Measurements from ENCODE around the gene ZCCHC17.
A peak's percentile ranks its signal among the peaks of the same experiment; 100 is the strongest.

Gene ZCCHC17

GRCh38 chr1:31370565-31370964 lies 73.7 kb downstream of the ZCCHC17 start:
- POLR2A ChIA-PET = no interaction called here

DNA sequence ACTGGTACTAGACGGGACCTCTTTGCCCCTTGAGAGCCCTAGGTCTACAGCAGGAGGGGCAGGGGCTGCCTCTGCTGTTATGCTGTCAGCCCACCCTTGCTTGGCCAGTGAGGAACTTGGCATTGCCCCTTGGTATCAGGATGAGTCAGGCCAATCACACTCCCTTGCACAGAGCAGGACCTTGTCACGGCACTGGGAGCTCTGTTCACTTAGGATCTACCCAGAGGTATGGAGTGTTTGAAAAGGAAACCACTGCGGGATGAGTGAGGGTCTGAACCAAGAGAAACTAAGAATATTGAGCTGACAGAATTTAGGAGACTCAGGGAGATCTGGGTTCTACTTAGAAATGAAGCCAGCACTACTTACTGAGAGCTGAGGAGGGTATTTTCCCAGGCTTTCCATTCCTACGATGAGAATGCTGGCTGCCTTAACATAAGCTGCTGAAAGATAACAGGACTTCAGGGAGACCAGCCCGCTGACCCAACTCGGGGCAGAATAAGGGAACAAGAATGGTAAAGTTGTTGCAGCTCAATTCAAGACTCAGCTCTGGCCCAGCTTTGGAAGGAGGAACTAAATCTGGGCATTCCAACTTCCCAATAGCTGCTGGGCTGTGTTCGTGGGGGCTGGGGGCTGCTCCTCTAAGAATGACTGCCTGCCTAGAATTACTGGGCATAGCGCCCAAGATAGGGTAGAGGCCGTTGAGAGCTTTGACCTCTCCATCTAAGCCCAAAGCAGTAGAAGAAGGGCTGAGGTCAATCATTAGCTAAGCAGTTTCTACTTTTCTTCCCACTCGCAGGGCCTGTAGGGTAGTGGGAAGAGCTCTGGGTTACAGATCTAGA lies 74.5 kb downstream of the ZCCHC17 start:
- CTCF ChIA-PET = interaction anchor here (8.0 to 11.7 kb wide), 2 partner anchors 24 to 51 kb away, joined by 62 to 84 read pairs; no protein-coding TSS in a partner anchor

More at GRCh38 chr1:31370565-31370964, 73.7 kb downstream of the ZCCHC17 start:
- CTCF ChIA-PET = interaction anchor here (1.1 to 11.7 kb wide), 3 partner anchors 10 to 52 kb away, joined by 5 to 84 read pairs (median 62); no protein-coding TSS in a partner anchor
- TF ChIP-seq CTCF (IDR thresholded peaks at IDR 0.05; ENCODE audit: insufficient read depth, low read length, missing control alignments) = no peak
- no peak overlapping the region for H3K4me3 ChIP-seq (ENCODE audit: low read depth, low read length)
- DNase-seq (ENCODE audit: low read depth, low spot score) = no peak

DNA sequence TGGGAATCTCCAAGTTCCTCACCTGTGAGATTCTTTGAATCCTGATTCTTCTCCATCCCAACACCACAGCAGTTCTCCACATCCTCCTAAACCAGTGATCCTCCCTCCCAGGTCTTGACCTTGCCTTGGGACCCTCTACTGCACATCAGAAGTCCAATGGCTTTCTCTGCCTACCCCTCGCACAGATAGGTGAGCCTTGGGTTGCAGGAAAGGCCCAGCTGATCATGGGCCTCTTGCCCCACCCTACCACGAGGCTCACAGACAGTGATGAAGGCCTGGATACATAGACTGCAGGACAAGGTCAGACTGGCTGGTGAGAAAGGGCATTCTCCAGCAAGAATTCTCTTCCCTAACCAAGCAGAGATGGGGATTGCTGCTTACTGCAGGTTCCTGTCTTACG lies 75.2 kb downstream of the ZCCHC17 start:
- CTCF ChIA-PET = interaction anchor here (8.0 to 11.7 kb wide), 2 partner anchors 23 to 50 kb away, joined by 62 to 84 read pairs; no protein-coding TSS in a partner anchor
- POLR2A ChIA-PET = no interaction called here
- no peak overlapping the region for H3K4me3 ChIP-seq (ENCODE audit: low read depth, low read length)
- no peak for DNase-seq (ENCODE audit: low read depth, low spot score)
- no peak for TF ChIP-seq CTCF (IDR thresholded peaks at IDR 0.05; ENCODE audit: insufficient read depth, low read length, missing control alignments)

More for the DNA sequence above, 74.5 kb downstream of the ZCCHC17 start:
- H3K4me3 ChIP-seq (ENCODE audit: low read depth, low read length) = no peak overlapping the region
- no peak for TF ChIP-seq CTCF (IDR thresholded peaks at IDR 0.05; ENCODE audit: insufficient read depth, low read length, missing control alignments)
- DNase-seq (ENCODE audit: low read depth, low spot score) = no peak
- POLR2A ChIA-PET = interaction anchor here (0.8 kb wide), 1 partner anchor 75 kb away, joined by 3 read pairs; the partner anchor contains the start of genes SNRNP40 and ZCCHC17

- DNase-seq (ENCODE audit: low read depth, low spot score) = no peak
- H3K4me3 ChIP-seq (ENCODE audit: low read depth, low read length) = peak overlapping the region; percentile 54
- ChIA-PET POLR2A (interaction anchor here (0.7 kb wide), 1 partner anchor 41 kb away, joined by 3 read pairs; no protein-coding TSS in a partner anchor), CTCF (interaction anchor here (0.8 to 11.7 kb wide), 6 partner anchors 13 to 189 kb away, joined by 3 to 84 read pairs (median 6); no protein-coding TSS in a partner anchor)
- no peak for TF ChIP-seq CTCF (IDR thresholded peaks at IDR 0.05; ENCODE audit: insufficient read depth, low read length, missing control alignments)
Measured at GRCh38 chr1:31372751-31373055, 75.9 kb downstream of the ZCCHC17 start.

- no peak for DNase-seq (ENCODE audit: low read depth, low spot score)
- ChIA-PET POLR2A (interaction anchor here (0.7 to 1.1 kb wide), 4 partner anchors 24 to 76 kb away, joined by 3 to 5 read pairs (median 4); partner anchors contain the start of genes SNRNP40 and ZCCHC17), CTCF (interaction anchor here (0.7 to 11.7 kb wide), 11 partner anchors 11 to 193 kb away, joined by 3 to 84 read pairs (median 4); no protein-coding TSS in a partner anchor)
- H3K4me3 ChIP-seq (ENCODE audit: low read depth, low read length) = peak within 1 kb of the TSS; percentile 54
- no peak for TF ChIP-seq CTCF (IDR thresholded peaks at IDR 0.05; ENCODE audit: insufficient read depth, low read length, missing control alignments)
Measured at GRCh38 chr1:31373056-31373896, 76.4 kb downstream of the ZCCHC17 start, which contains the start of gene FABP3. FABP3 (minus strand) TSS chr1:31373076; CDS start chr1:31373014, 62 bp downstream.
